Muscle layer of colon (tissue), 2 donors: Measurements from ENCODE around the gene CHST12.
"Not testable (repeated sequence)": the region's sequence is repeated elsewhere in the genome, so short reads cannot be mapped to it uniquely, and the experiment has no call there.

ENCODE experiments used
- H3K27ac ChIP-seq: one replicate; pipeline ENCODE4 v1.7.0; 2013; ENCODE audit warnings: low read depth, mild to moderate bottlenecking, low read length, moderate library complexity
- H3K27me3 ChIP-seq, 2 donors: one replicate each; pipeline ENCODE4 v1.7.0; 2013; ENCODE audit warnings: low read length in 2 of 2, mild to moderate bottlenecking in 2 of 2; ENCODE audit not compliant: insufficient read depth in 2 of 2, control insufficient read depth in 1 of 2
- H3K36me3 ChIP-seq: one replicate; pipeline ENCODE4 v1.7.0; 2013; ENCODE audit warnings: mild to moderate bottlenecking, low read length; ENCODE audit not compliant: insufficient read depth
- H3K4me1 ChIP-seq: one replicate; pipeline ENCODE4 v1.7.0; 2013; ENCODE audit warnings: mild to moderate bottlenecking, low read length; ENCODE audit not compliant: insufficient read depth
- H3K4me3 ChIP-seq, 2 donors: one replicate each; pipeline ENCODE4 v1.7.0; 2013; ENCODE audit warnings: low read length in 2 of 2, low read depth in 1 of 2, mild to moderate bottlenecking in 1 of 2, moderate library complexity in 1 of 2
- H3K9ac ChIP-seq: one replicate; pipeline ENCODE4 v1.7.0; 2013; ENCODE audit warnings: low read length
- H3K9me3 ChIP-seq: one replicate; pipeline ENCODE4 v1.7.0; 2013; ENCODE audit warnings: mild to moderate bottlenecking, low read length
- donor health status: abdominal sarcoma.
- donor health status: Adenocarcinoma of cecum.

The CHST12 gene

GRCh38 chr7:2390020-2390816 lies 13.2 kb upstream of the CHST12 start:
- H3K4me3 ChIP-seq, H3K9me3 ChIP-seq, H3K4me1 ChIP-seq, H3K36me3 ChIP-seq, H3K27me3 ChIP-seq, H3K9ac ChIP-seq, H3K27ac ChIP-seq: not testable (repeated sequence)

- H3K27me3 ChIP-seq, result no peaks in the 10 kb centered on the region
- no peaks in the 10 kb centered on the region for H3K4me1 ChIP-seq
- no peak overlapping the region for H3K4me3 ChIP-seq
- H3K36me3 ChIP-seq, result no peaks in the 10 kb centered on the region
- no peak overlapping the region for H3K27ac ChIP-seq
- H3K9me3 ChIP-seq, result no peaks in the 10 kb centered on the region
- no peak overlapping the region for H3K9ac ChIP-seq
Measured at GRCh38 chr7:2393706-2394105, 9.7 kb upstream of the CHST12 start.

GRCh38 chr7:2394566-2395082 lies 8.8 kb upstream of the CHST12 start:
- Histone ChIP-seq H3K4me1 (peaks cover 2% of the 10 kb centered on the region), H3K27ac (no peak overlapping the region), H3K9ac (no peak overlapping the region), H3K36me3 (no peaks in the 10 kb centered on the region), H3K4me3 (no peak overlapping the region), H3K27me3 (no peaks in the 10 kb centered on the region), H3K9me3 (no peaks in the 10 kb centered on the region)

- no peak overlapping the region for H3K9ac ChIP-seq
- no peak overlapping the region for H3K27ac ChIP-seq
- no peaks in the 10 kb centered on the region for H3K36me3 ChIP-seq
- H3K27me3 ChIP-seq, result no peaks in the 10 kb centered on the region
- peaks cover 10% of the 10 kb centered on the region for H3K4me1 ChIP-seq
- H3K9me3 ChIP-seq, result no peaks in the 10 kb centered on the region
- H3K4me3 ChIP-seq, result no peak overlapping the region
Measured at GRCh38 chr7:2398506-2398905, 4.9 kb upstream of the CHST12 start.

GRCh38 chr7:2399848-2400587 lies 3.4 kb upstream of the CHST12 start:
- Histone ChIP-seq H3K36me3 (no peaks in the 10 kb centered on the region), H3K4me3 (no peak overlapping the region), H3K9ac (peak overlapping the region; percentile 15), H3K27ac (peak overlapping the region; percentile 50), H3K27me3 (no peaks in the 10 kb centered on the region), H3K4me1 (peaks cover 16% of the 10 kb centered on the region), H3K9me3 (no peaks in the 10 kb centered on the region)

- no peak overlapping the region for H3K9ac ChIP-seq
- H3K36me3 ChIP-seq, result no peaks in the 10 kb centered on the region
- H3K4me1 ChIP-seq, result peaks cover 25% of the 10 kb centered on the region
- H3K27ac ChIP-seq, result peak overlapping the region; percentile 52
- peak overlapping the region; percentile 61 to 70 for H3K4me3 ChIP-seq
- no peaks in the 10 kb centered on the region for H3K27me3 ChIP-seq
- no peaks in the 10 kb centered on the region for H3K9me3 ChIP-seq
Measured at GRCh38 chr7:2402687-2403013, 761 bp upstream of the CHST12 start.

DNA sequence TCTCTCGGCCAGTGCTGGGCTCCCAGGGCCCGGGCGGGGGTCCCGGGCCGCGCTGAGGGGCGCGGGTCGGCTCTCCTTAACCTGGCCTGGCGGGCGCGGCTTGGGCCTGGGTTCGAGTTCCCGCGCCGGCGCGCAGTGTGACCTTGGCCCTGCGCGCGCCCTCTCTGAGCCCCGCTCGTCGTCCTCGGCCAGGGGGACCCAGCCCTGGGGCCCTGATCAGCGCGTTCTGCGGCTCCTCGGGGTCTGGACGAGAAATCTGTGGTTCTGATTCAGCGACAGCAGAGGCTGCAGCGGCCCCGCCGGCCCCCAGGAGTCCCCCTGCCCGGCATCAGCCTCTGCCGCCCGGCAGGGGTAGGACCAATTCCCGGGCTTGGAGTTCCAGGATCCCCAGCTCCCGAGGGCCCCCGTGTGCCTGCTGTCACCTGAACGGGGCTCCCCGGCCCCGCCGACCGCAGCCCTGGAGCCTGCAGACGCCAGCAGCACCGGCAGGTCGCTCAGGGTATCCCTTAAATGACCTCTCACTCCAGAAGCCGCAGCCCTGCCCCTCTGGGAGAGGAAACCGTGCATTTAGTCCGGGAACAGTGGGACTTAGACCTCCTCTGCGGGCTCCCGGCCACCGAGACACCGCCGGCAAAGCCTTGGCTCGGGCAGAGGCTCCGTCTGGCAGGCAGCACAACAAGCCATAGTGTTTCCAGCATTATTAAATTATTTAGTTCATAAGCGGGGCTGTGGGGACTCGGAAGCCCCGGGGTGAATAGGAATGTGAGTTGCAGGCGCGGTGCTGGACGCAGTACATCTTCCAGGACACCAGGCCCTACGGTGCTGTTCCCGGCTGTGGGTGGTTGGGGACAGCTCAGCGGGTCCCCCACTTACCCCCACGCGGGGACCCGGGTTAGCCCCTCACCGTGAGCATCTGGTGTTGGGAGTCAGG lies 572 bp downstream of the CHST12 start:
- H3K9ac ChIP-seq, result no peak overlapping the region
- H3K4me3 ChIP-seq, result peak overlapping the region; percentile 48 to 83
- H3K36me3 ChIP-seq, result no peaks in the 10 kb centered on the region
- peaks cover 25% of the 10 kb centered on the region for H3K4me1 ChIP-seq
- no peaks in the 10 kb centered on the region for H3K9me3 ChIP-seq
- H3K27me3 ChIP-seq, result no peaks in the 10 kb centered on the region
- H3K27ac ChIP-seq, result peak overlapping the region; percentile 70

- Histone ChIP-seq H3K27me3 (no peaks in the 10 kb centered on the region), H3K4me1 (peaks cover 23% of the 10 kb centered on the region), H3K9ac (no peak overlapping the region), H3K36me3 (no peaks in the 10 kb centered on the region), H3K9me3 (no peaks in the 10 kb centered on the region), H3K27ac (no peak overlapping the region), H3K4me3 (peak overlapping the region; percentile 48 to 83)
Measured at GRCh38 chr7:2404714-2405119, 1.3 kb downstream of the CHST12 start.

DNA sequence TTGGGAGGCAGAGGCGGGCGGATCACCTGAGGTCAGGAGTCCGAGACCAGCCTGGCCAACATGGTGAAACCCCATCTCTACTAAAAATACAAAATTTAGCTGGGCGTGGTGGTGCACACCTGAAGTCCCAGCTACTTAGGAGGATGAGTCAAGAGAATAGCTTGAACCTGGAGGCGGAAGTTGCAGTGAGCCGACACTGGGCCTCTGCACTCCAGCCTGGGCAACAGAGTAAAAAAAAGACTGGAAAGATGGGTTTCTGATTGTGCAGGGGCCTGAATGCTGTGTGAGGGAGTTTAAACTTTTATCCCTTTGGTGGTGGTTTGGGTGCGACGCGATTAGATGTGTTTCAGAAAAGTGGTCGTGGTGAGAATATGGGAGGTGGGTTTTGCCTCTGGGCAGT lies 1.8 kb downstream of the CHST12 start:
- Histone ChIP-seq H3K27ac (no peak overlapping the region), H3K4me3 (no peak overlapping the region), H3K36me3 (no peaks in the 10 kb centered on the region), H3K9ac (no peak overlapping the region), H3K9me3 (no peaks in the 10 kb centered on the region), H3K27me3 (no peaks in the 10 kb centered on the region), H3K4me1 (peaks cover 19% of the 10 kb centered on the region)

GRCh38 chr7:2405601-2406345 lies 2.4 kb downstream of the CHST12 start:
- no peaks in the 10 kb centered on the region for H3K36me3 ChIP-seq
- no peak overlapping the region for H3K27ac ChIP-seq
- H3K9me3 ChIP-seq, result no peaks in the 10 kb centered on the region
- H3K27me3 ChIP-seq, result no peaks in the 10 kb centered on the region
- no peak overlapping the region for H3K4me3 ChIP-seq
- no peak overlapping the region for H3K9ac ChIP-seq
- peaks cover 20% of the 10 kb centered on the region for H3K4me1 ChIP-seq
